ENCODE measurements around the gene RIBC2. TPM values are rescaled to one million over a fixed set of nuclear protein-coding genes. Genes with fewer than 3 reads are reported as not detected.

The RIBC2 gene
- polyA plus RNA-seq, 12 donors: 1.3 to 3.7 (median 2.0) TPM; not detected in 2

- DNase-seq: no peak
Measured at GRCh38 chr22:45470871-45471270, 57.4 kb downstream of the RIBC2 start.

DNA sequence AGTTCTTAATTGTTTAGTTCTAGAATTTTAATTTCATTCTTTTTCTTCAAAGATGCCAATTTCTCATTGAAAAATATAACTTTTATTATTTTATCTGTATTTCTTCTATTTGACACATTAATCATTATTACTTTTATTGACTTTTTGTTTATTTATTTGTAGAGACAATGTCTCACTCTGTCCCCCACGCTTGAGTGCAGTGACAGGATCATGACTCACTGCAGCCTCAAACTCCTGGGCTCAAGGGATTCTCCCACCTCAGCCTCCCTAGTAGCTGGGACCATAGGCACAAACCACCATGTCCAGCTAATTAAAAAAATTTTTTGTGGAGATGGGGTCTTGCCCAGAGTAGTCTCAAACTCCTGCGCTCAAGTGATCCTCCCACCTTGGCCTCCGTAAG, 58.9 kb downstream of the RIBC2 start:
- DNase-seq: no peak

DNA sequence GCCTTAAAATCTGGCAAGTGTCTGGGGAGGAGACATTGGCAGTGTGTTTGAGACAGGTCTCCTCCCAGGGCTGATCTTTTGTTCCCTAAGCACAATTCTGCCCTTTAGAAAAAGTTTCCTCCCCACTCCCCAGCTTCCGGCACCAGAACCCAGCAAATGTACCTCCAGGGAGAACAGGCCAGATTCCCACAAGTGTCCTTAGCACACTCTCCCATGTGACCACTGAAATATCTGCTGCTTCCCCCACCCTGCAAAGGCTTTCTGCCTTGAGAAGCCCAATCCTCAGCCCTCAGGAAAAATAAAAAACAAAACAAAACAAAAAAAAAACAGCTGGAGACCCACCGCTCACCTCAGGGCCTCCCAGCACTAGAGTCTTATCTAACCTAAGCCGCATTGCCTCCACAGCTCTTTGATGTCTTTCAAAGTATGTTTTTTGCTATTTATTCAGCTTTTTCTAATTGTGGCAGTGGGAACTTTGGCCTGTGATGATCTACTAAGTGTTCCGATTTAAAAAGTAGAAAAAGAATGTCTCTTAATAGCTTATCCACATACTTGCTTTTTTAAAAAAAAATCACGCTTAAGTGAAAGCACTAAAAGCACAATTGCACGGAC, 60.2 kb downstream of the RIBC2 start:
- DNase-seq: no peak

DNA sequence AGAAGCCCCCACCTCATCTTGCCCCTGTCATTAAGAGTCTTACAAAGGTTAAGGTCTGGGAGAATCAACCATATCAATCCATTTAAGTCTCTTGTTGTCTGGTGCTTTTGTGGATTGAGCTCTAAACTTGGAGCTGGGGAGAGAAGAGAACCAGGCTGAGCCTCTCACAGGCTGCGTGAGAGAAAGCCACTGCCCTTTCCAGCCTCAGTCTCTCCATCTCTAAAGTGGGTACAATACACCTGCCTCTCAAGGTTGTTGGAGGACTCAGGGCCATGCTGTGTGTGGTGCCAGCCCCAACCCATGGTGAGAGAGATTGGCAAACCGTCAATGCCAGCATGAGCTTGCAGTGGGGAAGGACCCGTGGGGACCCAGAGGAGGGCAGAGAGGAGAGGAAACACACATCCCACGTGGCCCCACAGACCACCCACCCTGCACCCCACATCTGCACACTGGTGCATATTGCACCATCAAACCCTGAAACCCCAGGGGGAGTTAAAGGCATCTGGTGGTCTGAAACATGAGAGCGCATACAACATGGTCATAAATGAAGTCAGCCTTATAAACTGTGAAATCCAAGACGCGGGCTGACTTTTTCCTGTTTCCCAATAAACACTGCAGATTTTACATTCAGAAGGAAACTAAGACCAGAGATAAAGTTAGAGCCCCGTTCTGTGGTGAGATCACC, 61.7 kb downstream of the RIBC2 start:
- no peak for DNase-seq

DNA sequence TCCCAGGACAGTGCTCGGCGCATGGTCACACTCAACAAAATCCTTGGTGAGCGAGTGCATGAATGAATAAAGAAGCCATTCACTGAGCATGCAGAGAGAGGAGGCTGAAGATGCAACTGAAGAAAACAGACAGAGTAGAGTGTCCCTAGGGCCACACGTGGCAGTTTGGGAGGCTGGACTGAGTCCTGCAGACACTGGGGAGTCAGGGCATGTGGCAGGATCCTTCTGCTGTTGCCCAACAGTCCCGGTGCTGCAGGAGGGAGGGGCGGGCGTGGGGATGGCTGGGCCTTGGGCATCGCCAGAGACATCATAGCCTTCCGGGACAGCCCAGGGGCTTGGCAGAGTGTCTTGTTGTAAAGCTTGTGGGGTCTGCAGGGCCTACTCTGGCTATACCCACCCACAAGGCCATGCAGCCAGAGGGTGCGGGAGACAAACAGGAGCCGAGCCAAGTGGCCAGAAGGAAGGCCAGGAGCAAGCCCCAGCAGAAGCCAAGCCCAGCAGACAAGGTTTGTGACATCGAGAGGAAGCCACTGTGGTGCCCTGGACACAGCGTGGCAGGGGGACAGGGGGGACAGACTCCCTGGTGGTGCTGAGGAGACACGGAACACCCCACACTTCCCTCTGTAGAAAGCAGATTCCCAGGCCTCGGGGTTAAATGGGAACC, 62.5 kb downstream of the RIBC2 start:
- no peak for DNase-seq

DNA sequence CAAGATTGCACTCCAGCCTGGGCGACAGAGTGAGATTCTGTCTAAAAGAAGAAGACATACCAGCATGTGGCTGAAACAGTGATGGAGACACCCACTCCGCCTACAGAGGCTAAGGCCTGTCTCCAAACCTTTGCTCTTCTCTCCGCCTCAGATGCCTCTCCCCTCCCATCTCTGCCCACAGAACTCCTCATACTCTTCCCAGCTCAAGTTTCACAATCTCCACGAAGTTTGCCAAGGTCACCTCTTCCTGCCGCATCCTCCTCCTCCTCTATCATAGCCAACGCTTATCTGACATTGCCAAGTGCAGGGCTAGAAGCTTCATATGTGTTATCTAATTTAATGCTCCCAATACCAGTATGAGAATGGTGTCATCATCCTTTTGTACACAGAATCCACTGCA, 63.3 kb downstream of the RIBC2 start:
- no peak for DNase-seq

- no peak for DNase-seq
Measured at GRCh38 chr22:45477366-45478107, 64.0 kb downstream of the RIBC2 start.

GRCh38 chr22:45478108-45478771, 64.7 kb downstream of the RIBC2 start:
- DNase-seq: peak; percentile 70

- no peak for DNase-seq
Measured at GRCh38 chr22:45480717-45481116, 67.2 kb downstream of the RIBC2 start.

DNA sequence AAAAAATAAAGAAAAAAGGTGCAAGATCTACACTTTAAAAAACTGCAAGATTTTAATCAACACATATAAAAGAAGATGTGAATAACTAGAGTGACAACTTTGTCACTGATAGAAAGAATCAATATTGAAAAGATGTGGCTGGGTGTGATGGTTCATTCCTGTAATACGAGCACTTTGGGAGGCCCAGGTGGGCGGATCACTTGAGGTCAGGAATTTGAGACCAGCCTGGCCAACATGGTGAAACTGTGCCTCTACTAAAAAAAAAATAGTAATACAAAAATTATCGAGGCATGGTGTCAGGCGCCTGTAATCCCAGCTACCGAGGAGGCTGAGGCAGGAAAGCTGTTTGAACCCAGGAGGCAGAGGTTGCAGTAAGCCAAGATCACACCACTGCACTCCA, 68.2 kb downstream of the RIBC2 start:
- DNase-seq: no peak

Other genes starting within 250 kb of the RIBC2 start
- gene NUP50, start 249.8 kb upstream of the RIBC2 start, polyA plus RNA-seq (ENCODE audit: insufficient read length in 12 of 12): 10 to 100 TPM in 11 of 12 donors, not detected in 1; 16.9 to 55.7 (median 24.9) TPM
- gene KIAA0930, start 172.8 kb upstream of the RIBC2 start, polyA plus RNA-seq (ENCODE audit: insufficient read length in 12 of 12): 10 to 100 TPM in 11 of 12 donors, not detected in 1; 10.9 to 42.3 (median 14.1) TPM
- under 1 TPM in 2 of 12 donors, not detected in 10; 0.18 to 0.28 TPM for gene UPK3A, start 128.7 kb upstream of the RIBC2 start, polyA plus RNA-seq (ENCODE audit: insufficient read length in 12 of 12)
- 100 to 1,000 TPM in 1 of 12 donors, 10 to 100 TPM in 10, not detected in 1; 13.0 to 121 (median 15.3) TPM for gene FAM118A, start 103.8 kb upstream of the RIBC2 start, polyA plus RNA-seq (ENCODE audit: insufficient read length in 12 of 12)
- under 1 TPM in 10 of 12 donors, not detected in 2; 0.04 to 0.23 (median 0.10) TPM for gene SMC1B, start 94 bp upstream of the RIBC2 start, polyA plus RNA-seq (ENCODE audit: insufficient read length in 12 of 12)
- gene FBLN1, start 89.2 kb downstream of the RIBC2 start, polyA plus RNA-seq (ENCODE audit: insufficient read length in 12 of 12): 100 to 1,000 TPM in 8 of 12 donors, 10 to 100 TPM in 3, not detected in 1; 80.3 to 295 (median 134) TPM

Data from muscle of arm (tissue), 12 donors.